HL-60 (cell line): ENCODE results near the gene GFY.

Source experiments
- GABPA ChIP-seq: IDR thresholded peaks from 2 replicates; pipeline ENCODE4 v1.6.1; 2012; ENCODE audit warnings: low read depth
- POLR2AphosphoS5 ChIP-seq: IDR thresholded peaks from 2 replicates; pipeline ENCODE4 v1.6.1; 2012; ENCODE audit warnings: low read depth
- SPI1 ChIP-seq: IDR thresholded peaks from 2 replicates; pipeline ENCODE4 v1.6.1; 2012; ENCODE audit warnings: low read depth, mild to moderate bottlenecking, borderline replicate concordance
- TF ChIP-seq, protein P1 (sequence below): IDR thresholded peaks from one replicate; pipeline ENCODE4 v1.5.1; 2011; ENCODE audit warnings: low read length, control low read depth, inconsistent platforms; ENCODE audit not compliant: insufficient read depth
- TF ChIP-seq, protein P2 (sequence below): IDR thresholded peaks from 2 replicates; pipeline ENCODE4 v1.6.1; 2012; ENCODE audit warnings: low read depth; ENCODE audit not compliant: insufficient replicate concordance

DNA sequence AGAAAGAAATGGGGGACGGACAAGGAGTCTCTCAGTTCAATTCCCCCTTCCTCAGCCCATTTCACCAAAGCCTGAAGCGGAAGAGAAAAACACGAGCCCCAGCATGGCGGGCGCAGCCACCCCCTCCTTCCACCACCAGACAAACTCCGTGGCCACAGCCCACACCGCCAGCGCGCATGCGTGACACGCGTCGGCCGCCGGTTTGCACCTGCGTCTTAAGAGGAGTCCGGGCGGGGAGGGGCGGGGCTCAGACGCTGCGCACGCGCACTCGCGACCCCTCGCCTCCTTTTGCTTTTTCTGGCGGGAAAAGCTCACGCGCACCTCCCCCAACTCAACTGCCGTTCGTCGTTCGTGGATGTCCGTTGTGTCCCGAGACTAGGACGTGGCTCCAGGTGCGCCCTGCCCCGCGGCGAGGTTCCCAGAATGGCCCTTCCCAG is 37.2 kb upstream of the GFY start, which contains the start of gene KASH5:
- TF ChIP-seq, protein P1, sequence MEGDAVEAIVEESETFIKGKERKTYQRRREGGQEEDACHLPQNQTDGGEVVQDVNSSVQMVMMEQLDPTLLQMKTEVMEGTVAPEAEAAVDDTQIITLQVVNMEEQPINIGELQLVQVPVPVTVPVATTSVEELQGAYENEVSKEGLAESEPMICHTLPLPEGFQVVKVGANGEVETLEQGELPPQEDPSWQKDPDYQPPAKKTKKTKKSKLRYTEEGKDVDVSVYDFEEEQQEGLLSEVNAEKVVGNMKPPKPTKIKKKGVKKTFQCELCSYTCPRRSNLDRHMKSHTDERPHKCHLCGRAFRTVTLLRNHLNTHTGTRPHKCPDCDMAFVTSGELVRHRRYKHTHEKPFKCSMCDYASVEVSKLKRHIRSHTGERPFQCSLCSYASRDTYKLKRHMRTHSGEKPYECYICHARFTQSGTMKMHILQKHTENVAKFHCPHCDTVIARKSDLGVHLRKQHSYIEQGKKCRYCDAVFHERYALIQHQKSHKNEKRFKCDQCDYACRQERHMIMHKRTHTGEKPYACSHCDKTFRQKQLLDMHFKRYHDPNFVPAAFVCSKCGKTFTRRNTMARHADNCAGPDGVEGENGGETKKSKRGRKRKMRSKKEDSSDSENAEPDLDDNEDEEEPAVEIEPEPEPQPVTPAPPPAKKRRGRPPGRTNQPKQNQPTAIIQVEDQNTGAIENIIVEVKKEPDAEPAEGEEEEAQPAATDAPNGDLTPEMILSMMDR = no peak
- TF ChIP-seq POLR2AphosphoS5 (no peak), GABPA (no peak), SPI1 (no peak)
- TF ChIP-seq, protein P2, sequence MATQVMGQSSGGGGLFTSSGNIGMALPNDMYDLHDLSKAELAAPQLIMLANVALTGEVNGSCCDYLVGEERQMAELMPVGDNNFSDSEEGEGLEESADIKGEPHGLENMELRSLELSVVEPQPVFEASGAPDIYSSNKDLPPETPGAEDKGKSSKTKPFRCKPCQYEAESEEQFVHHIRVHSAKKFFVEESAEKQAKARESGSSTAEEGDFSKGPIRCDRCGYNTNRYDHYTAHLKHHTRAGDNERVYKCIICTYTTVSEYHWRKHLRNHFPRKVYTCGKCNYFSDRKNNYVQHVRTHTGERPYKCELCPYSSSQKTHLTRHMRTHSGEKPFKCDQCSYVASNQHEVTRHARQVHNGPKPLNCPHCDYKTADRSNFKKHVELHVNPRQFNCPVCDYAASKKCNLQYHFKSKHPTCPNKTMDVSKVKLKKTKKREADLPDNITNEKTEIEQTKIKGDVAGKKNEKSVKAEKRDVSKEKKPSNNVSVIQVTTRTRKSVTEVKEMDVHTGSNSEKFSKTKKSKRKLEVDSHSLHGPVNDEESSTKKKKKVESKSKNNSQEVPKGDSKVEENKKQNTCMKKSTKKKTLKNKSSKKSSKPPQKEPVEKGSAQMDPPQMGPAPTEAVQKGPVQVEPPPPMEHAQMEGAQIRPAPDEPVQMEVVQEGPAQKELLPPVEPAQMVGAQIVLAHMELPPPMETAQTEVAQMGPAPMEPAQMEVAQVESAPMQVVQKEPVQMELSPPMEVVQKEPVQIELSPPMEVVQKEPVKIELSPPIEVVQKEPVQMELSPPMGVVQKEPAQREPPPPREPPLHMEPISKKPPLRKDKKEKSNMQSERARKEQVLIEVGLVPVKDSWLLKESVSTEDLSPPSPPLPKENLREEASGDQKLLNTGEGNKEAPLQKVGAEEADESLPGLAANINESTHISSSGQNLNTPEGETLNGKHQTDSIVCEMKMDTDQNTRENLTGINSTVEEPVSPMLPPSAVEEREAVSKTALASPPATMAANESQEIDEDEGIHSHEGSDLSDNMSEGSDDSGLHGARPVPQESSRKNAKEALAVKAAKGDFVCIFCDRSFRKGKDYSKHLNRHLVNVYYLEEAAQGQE = no peak
